GM18858 (cell line): ENCODE data around the gene TSSC4.

Source experiments
- ATAC-seq: cut with Tn5 transposase; IDR thresholded peaks from one replicate; pipeline ENCODE4 v1.9.1; 2021; ENCODE audit not compliant: unreplicated experiment

TSSC4 gene

GRCh38 chr11:2431395-2431794, 30.8 kb downstream of the TSSC4 start:
- ATAC-seq: no peak

GRCh38 chr11:2432171-2432621, 31.6 kb downstream of the TSSC4 start:
- no peak for ATAC-seq

- no peak for ATAC-seq
These were observed 32.1 kb downstream of the TSSC4 start for GRCh38 chr11:2432628-2433071.

GRCh38 chr11:2433106-2433925, 32.8 kb downstream of the TSSC4 start:
- ATAC-seq: no peak

- no peak for ATAC-seq
These were observed 33.5 kb downstream of the TSSC4 start for GRCh38 chr11:2434008-2434407.

- no peak for ATAC-seq
These were observed 34.1 kb downstream of the TSSC4 start for GRCh38 chr11:2434506-2435255.

GRCh38 chr11:2435288-2436012, 34.9 kb downstream of the TSSC4 start:
- ATAC-seq: no peak

GRCh38 chr11:2436013-2436520, 35.5 kb downstream of the TSSC4 start:
- no peak for ATAC-seq

GRCh38 chr11:2436521-2437031, 36.0 kb downstream of the TSSC4 start:
- no peak for ATAC-seq

- no peak for ATAC-seq
These were observed 37.0 kb downstream of the TSSC4 start for GRCh38 chr11:2437516-2437915.

- ATAC-seq: no peak
These were observed 39.3 kb downstream of the TSSC4 start for GRCh38 chr11:2439820-2440219.

GRCh38 chr11:2440646-2441045, 40.1 kb downstream of the TSSC4 start:
- no peak for ATAC-seq

- ATAC-seq: no peak
These were observed 40.6 kb downstream of the TSSC4 start for GRCh38 chr11:2441171-2441570.

GRCh38 chr11:2442589-2442988, 42.0 kb downstream of the TSSC4 start:
- no peak for ATAC-seq

GRCh38 chr11:2443406-2443805, 42.9 kb downstream of the TSSC4 start:
- ATAC-seq: no peak

GRCh38 chr11:2443881-2444820, 43.6 kb downstream of the TSSC4 start, which contains the start of gene TRPM5:
TRPM5 (minus strand) TSS chr11:2444514; CDS start chr11:2423036, 21,478 bp downstream.
- no peak for ATAC-seq

GRCh38 chr11:2444821-2445745, 44.5 kb downstream of the TSSC4 start, which contains the start of gene KCNQ1:
KCNQ1 (plus strand) TSS chr11:2445008; CDS start chr11:2445099, 91 bp downstream.
- no peak for ATAC-seq

- ATAC-seq: no peak
These were observed 45.4 kb downstream of the TSSC4 start for GRCh38 chr11:2445746-2446551.
